HG02678 (cell line): ENCODE measurements around the gene GDPD3.

Source experiments
- ATAC-seq: cut with Tn5 transposase; IDR thresholded peaks from one replicate; pipeline ENCODE4 v1.9.1; 2021; ENCODE audit warnings: mild to moderate bottlenecking, moderate library complexity; ENCODE audit not compliant: unreplicated experiment

GDPD3 gene

GRCh38 chr16:30060836-30061554 lies 52.3 kb downstream of the GDPD3 start:
- ATAC-seq: no peak

GRCh38 chr16:30060346-30060745 lies 53.0 kb downstream of the GDPD3 start:
- ATAC-seq: no peak

GRCh38 chr16:30054959-30055553 lies 58.3 kb downstream of the GDPD3 start:
- no peak for ATAC-seq
